GM08714 (cell line): Measurements from ENCODE around the gene SDHB.

Experiments
- H3K4me3 ChIP-seq: fragments of 200-500 bp; sonication (Bioruptor generic); 2 replicates; pipeline ENCODE4 v1.5.1; 2014; ENCODE audit warnings: mild to moderate bottlenecking, low read length, inconsistent platforms
- ZNF274 ChIP-seq: IDR thresholded peaks from 2 replicates; pipeline ENCODE4 v1.6.1; 2012; ENCODE audit warnings: mild to moderate bottlenecking, low read depth, low read length

The SDHB gene

DNA sequence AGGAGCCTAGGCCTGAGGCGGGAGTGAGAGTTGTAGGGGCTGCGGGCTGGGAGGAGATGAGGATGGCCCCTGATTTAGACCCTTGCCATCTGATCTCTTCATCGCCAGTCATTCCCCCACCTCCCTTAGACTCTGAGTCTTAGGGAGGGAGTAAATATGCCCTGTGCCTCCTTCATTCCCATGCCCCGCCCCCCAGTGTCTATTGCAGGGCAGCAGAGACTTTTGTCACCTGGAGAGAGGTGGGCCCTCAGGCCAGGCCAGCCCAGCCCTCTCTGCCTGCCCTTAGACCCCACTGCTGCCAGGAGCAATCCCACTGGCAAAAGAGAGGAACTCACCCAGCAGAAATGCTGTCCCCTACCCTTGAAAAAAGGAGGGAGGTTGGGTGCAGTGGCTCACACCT is 70.2 kb downstream of the SDHB start:
- H3K4me3 ChIP-seq, result no peak overlapping the region
- no peak for TF ChIP-seq ZNF274

DNA sequence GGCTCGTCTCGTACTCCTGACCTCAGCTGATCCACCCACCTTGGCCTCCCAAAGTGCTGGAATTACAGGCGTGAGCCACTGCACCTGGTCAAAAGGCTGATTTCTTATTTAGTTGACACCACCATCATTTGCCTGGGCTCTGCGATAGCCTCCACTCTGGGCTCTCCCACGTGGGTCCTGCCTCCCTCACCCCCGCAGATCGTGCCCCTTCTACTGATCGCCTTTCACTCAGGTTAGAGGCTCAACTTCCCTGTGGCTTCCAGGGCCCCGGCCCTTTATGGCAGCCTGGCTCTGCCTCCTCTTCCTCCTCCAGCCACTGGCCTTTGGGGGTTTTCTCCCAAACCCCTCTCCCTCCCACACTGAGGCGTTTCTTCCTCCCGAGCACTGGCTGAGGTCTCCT is 70.9 kb downstream of the SDHB start:
- no peak overlapping the region for H3K4me3 ChIP-seq
- no peak for TF ChIP-seq ZNF274

DNA sequence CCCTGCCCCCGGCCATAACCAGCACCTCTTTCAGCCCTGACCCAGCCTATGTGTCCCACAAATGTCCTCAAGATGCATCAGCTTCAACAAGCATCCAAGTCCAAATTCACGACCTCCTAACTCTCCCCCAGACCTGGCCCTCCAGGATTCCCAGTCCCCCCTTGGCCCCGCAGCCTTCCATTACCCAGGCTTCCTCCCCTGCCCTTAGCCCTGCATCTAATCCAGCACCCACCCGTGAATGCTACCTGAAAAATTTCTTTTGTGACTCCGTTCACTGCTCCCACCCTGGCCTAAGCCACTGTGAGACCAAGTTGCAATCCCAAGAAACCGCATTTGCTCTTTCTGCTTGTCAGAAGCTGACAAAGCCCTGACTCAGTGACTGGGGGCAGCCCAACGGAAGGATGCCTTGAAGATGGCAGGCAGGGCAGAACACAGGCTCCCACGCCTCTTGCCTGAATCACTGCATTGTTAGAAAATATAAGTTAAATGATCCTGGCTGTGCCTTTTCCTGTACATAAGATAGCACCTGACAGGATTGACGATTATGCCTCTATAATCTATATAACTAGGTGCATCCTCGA is 72.5 kb downstream of the SDHB start:
- H3K4me3 ChIP-seq, result no peak overlapping the region
- no peak for TF ChIP-seq ZNF274

DNA sequence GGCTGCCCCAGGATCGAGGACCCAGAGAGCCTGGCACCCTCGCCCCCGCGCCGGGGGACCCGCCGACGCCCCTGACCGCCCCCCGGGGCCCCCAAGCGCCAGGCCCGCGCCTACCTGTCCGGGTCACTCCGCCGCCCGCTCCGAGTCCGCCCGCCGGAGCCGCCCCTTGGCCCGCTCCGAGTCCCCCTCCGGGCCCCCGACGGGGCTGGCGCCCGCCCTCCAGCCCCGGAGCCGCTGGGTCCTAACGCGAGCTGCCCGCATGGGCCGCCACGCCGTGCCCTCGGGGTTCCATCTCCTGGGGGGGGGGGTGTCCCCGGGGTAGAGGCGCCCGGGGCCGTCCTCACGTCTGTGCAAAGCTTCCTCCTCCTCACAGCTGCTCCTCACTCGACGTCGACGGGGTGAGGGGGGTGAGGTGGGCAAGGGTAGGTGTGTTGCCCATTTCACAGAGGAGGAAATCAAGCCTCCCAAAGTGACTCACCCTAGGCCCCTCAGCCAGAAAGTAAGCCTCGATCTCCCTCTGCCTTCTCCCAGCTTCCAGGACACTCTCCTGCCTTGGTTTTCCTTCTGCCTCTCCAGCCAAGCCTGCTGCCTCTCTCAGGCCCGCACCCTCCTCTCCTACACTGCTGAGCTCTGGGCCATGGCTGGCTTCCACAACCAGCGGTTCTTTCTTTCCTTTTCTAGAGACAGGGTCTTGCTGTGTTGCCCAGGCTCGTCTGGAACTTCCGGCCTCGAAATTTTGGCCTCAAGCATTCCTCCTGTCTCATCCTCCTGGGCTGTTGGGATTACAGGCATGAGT is 73.2 kb downstream of the SDHB start, which contains the start of gene MFAP2:
Gene MFAP2 (minus strand): TSS at position 148 of the 796 bp plus-strand sequence. CDS start 2,347 bp downstream, outside the sequence.
- no peak for TF ChIP-seq ZNF274
- no peak within 1 kb of the TSS for H3K4me3 ChIP-seq

DNA sequence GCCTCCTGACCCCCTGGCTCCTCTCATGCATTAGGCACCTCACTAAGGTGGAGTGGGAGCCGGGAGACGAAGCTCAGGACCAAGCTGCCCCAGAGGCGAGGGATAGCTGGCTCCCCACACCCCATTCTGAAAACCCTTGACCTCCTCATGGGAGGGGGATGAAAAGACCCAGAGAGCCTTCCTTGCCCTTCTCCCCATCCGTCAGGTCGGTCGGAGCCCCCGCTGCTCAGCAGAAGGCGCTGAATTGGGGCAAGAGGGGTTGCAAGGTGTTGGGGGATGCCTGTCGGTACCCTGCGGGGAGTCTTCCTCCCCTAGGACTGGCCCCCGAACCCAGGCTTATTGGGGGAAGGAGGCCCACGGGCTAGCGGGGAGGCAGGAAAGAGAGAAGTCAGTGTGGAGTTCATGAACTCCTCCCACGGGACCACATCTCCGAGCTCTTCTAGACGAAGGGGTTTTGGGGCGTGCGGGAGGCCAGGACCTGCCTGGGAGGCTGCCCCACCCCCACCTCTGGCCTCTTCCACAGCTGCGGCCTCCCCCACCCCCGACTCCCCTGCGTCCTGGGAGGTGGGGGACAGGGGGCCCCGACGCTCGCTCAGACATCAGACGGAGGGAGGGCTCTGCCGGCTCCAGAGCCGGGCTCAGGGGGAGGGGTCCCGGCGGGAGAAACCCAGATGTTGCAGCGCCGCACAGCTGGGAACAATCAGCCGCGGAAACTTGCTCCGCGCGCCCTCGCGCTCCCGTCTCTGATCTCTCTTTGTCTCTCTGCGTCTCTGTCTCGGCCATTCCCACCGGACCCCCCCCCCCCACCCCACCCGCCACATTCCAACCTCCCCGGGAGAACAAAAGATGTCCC is 74.1 kb downstream of the SDHB start:
- no peak for TF ChIP-seq ZNF274

DNA sequence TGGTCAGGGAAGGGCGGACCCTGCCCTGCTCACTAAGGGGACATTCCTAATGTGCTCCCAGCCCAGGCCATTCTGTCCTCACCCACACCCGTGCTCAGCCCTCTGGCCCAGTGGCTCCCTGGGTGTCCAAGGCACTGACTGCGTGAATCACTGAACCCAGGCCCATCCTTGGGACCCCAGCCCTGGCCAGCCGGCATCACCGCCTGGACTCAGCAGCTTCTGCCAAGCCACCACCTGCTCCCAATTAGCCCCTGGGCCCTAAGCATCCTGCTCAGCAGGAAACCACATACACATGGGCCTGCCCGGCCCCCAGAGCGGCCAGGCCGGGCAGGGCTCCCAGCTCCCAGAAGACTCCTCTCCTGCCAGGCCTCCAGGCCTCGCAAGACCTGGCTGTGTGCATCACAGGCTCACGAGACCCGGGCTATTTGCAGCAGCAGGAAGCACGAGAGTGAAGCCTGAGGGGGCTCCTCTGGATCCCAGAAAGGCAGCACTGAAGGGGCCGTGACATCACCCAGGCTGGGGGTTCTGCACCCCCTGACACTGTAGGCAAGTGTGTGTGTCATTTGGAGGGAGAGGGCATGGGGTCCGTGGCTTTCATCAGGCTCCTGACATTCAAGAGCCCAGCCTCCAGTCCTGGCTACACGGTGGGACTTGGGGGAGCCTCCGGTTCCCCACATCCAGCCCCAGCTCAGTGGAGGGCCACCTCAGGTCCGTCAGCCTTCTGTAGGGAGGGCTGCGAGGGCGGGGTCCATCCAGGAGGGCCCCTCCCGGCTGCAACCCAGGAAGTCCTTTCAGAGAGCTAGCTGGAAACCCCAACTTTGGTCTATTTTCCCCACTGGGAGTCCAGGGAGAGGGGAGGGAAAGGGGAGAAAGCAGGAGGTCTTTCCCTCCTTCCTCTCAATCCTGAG is 75.0 kb downstream of the SDHB start:
- H3K4me3 ChIP-seq, result no peak overlapping the region
- TF ChIP-seq ZNF274, result no peak

More for the DNA sequence above, 74.1 kb downstream of the SDHB start:
- H3K4me3 ChIP-seq, result no peak overlapping the region

DNA sequence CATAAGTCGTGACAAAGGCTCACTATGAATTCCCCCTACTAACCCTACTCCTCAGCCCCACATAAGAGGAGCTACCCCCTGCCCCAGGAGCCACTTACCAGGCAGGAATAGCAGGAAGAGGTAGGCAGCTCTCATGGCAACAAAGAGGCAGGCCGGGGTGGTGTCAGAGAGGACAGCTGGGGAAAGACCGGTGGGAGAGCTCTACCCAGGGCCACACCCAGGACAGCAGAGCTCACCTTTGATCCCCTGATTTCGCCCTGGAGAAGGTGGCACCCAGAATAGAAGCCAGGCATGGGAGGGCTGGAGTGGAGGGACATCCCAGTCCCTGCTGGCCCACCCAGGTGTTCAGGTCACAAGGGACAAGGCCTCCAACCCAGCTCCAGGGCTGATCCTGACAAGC is 75.7 kb downstream of the SDHB start:
- H3K4me3 ChIP-seq, result no peak overlapping the region
- TF ChIP-seq ZNF274, result no peak

DNA sequence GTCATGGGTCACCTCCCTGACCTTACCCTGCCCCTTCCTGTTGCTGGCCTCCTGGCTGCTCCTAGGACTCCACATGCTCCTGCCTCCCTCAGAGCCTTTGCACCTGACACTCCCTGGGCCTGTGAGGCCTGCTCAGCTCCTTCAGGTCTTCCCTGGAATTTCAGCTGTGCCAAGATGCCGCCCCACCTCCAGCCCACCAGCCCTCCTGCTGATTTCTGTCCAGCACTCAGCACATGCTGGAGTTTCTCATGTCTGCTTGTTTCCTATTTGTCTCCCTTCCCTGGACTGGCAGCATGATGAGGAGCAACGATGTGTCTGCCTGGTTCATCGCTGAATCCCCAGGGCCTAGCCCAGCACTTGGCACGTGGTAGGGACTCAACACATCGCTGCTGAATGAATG is 76.5 kb downstream of the SDHB start:
- no peak overlapping the region for H3K4me3 ChIP-seq
- no peak for TF ChIP-seq ZNF274

DNA sequence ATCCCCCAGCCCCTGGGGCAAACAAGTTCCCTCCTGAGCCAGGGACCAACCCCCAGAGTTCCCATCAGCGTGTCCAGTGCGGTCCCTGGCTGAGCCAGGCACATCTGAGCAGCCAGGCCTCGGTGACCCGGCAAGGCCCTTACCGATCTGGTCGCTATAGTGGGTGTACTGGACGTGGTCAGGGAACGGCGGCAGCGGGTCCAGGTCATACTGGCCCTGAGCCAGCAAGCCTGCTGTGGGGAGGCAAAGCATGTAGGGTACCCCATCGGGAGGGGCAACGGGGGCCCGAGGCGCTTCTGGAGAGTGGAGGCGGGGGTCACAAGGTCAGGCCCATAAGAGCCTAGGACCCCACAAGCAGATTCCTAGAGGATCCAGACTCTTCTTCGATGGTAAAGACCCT is 76.9 kb downstream of the SDHB start:
- no peak for TF ChIP-seq ZNF274
- no peak overlapping the region for H3K4me3 ChIP-seq

DNA sequence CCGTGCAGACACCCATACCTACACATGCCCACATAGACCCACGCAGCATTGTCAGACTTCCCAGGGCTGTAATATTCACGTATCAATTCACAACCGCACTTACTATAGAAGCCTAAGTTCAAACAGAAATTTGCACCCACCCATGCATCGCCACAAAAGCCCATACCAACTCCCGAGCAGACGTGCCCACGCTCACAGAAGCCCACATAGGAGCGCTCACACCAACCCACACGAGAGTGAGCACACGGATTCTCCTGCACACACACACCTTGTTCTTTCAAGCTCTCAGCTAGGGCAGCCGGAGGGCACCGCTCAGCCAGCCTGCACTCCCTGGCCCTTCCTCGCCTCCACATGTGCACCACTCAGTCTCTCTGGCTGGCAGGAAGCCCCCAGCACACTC is 78.0 kb downstream of the SDHB start:
- TF ChIP-seq ZNF274, result no peak
- no peak overlapping the region for H3K4me3 ChIP-seq

DNA sequence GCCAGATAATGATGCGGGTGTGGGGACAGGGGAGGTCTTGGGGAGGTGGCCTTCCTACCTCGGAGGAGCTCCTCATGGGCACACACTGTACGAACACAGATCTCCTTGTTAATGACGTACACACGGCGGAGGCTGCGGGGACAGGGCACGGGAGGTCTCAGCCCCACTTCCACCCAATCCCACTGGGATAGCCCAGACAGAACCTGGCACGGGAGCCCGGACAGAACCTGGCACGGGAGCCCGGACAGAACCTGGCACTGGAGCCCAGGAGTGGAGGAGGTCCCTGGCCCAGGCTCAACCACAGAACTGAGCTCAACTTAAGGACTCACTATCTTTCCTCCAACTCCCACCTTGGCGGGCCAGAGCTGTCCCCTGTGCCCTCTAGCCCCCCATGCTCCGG is 78.6 kb downstream of the SDHB start:
- no peak for TF ChIP-seq ZNF274
- H3K4me3 ChIP-seq, result no peak overlapping the region

DNA sequence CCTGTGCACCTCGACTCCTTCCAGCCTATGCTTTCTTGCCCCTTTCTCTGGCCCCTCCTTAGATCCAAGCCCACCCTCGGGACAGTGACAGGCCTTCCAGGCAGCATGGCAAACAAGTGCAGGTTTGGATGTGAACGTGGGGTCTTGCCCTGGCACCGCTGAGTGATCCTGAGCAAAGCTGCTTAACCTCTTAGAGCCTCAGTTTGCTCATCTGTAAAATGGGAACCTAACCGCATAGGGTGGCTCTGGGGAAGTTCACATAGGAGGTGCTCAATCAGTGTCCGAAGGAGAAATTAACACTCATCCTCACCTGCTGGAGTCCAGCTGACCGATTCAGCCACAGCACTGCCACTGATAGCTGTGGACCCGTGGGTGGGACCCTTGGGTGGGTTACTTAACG is 80.6 kb downstream of the SDHB start:
- no peak overlapping the region for H3K4me3 ChIP-seq
- no peak for TF ChIP-seq ZNF274

DNA sequence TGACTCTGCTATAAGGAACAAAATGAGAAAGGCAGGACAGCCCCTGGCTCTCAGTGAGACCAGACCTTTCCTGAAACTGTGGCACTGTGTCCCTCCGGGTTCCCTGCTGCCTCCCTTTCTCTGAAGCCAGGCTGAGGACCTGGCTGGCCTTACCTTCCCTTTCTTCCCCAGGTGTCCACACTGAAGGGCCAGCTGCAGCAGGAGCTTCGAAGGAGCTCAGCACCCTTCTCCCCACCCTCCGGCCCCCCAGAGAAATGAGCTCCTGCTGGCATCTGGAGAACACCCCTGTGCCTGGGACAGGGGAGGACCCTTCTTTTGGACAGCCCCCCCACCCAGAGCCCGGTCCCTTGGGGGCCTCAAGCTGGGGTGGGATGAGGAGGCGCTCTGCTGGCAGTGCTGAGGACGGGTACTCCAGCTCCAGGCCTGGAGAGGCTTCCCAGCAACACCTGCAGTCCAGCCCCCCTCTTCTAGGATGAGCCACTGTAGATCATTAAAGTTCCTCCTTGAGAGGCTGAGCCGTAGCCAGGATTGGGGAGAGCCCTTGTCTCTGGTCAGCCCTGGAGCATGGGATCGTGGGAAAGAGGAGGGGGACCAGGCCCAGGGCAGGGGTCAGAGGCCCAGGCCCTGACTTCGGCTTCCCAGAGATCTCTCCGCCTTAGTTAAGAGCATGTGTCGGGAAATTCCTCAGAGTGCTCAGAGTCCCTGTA is 81.5 kb downstream of the SDHB start:
- TF ChIP-seq ZNF274, result no peak

More for the DNA sequence above, 81.5 kb downstream of the SDHB start:
- no peak overlapping the region for H3K4me3 ChIP-seq
